ENCODE measurements around the gene CTDSP2. TPM values are rescaled to one million over a fixed set of nuclear protein-coding genes. Genes with fewer than 3 reads are reported as not detected.

Gene CTDSP2
- total and polyA plus RNA-seq, 10 of the 15 experiments (the other 5 are each of a cell fraction or from before 2014, with no cell fraction given), result 17.3 to 98.2 (median 54.1) TPM

DNA sequence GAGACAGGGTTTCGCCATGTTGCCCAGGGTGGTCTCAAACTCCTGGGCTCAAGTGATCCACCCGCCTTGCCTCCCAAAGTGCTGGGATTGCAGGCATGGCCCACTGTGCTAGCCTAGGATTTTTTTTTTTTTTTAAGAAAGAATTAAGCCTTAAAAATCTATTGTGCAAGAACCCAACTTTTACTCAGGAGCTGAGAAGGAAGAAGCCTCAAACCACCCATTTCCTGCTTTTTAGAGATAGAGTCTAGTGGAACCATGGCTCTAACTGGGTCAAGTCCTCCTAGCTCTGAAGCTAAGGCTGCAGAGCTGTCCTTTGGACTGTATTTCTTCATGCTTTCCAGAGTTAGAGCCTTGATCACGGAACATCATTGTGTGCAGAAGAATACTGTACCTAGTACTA, 65.3 kb downstream of the CTDSP2 start:
- Histone ChIP-seq H3K27me3 (replicated peaks in 1 of 2; ENCODE audit: control insufficient read depth in 2 of 2, insufficient read depth in 2 of 2, low read length in 1 of 2) (no peaks in the 10 kb centered on the region), H3K27ac (ENCODE audit: control insufficient read depth, insufficient read depth) (no peak overlapping the region), H4K20me1 (ENCODE audit: control insufficient read depth, insufficient read depth) (no peaks in the 10 kb centered on the region), H3K9me3 (replicated peaks; ENCODE audit: control insufficient read depth, insufficient read depth, low read length) (no peaks in the 10 kb centered on the region), H3K4me1 (ENCODE audit: control insufficient read depth, insufficient read depth, low read length) (peaks cover 8% of the 10 kb centered on the region; the same call in 1 of the 2 replicates), H3K9ac (ENCODE audit: control insufficient read depth, insufficient read depth, low read length) (no peak overlapping the region), H3K79me2 (ENCODE audit: control insufficient read depth, insufficient read depth, low read length) (peaks cover 15% of the 10 kb centered on the region), H3K4me3 (no peak overlapping the region), H3K4me2 (ENCODE audit: control insufficient read depth, insufficient read depth) (no peak overlapping the region), H2AFZ (ENCODE audit: control insufficient read depth, low read depth, low read length) (no peak overlapping the region), H3K36me3 (ENCODE audit: control insufficient read depth in 2 of 2, insufficient read depth in 2 of 2, low read length in 1 of 2) (peaks cover 0 to 7% of the 10 kb centered on the region in 2 experiments; a peak in 1 of 4 replicates)
- WGBS (ENCODE audit: insufficient coverage, insufficient replicate concordance, low lambda C conversion rate, missing lambda C conversion rate), result 70% methylated on average over 3 of the region's 3 CpGs
- ChIA-PET RAD21 (ENCODE audit: unreplicated experiment) (interaction anchor here (0.7 to 1.3 kb wide), 5 partner anchors 9 to 160 kb away, joined by 3 to 5 read pairs (median 4); partner anchors contain the start of genes ATP23, CYP27B1, EEF1AKMT3 and METTL1), SMC1A (ENCODE audit: uncharacterized antibody, unreplicated experiment) (interaction anchor here (0.8 to 2.3 kb wide), 9 partner anchors 10 to 322 kb away, joined by 3 to 6 read pairs (median 3); partner anchors contain the start of genes GLI1 and TSPAN31), POLR2A (interaction anchor here (0.6 kb wide), 2 partner anchors 29 to 131 kb away, joined by 3 to 4 read pairs; partner anchors contain the start of gene CDK4), CTCF (interaction anchor here (0.6 to 2.1 kb wide), 12 partner anchors 9 to 189 kb away, joined by 3 to 16 read pairs (median 5); partner anchors contain the start of genes EEF1AKMT3 and METTL1)
- no peak for DNase-seq (ENCODE audit: low read depth, low spot score)
- in situ Hi-C loops (cut with MboI) (no loop called here), intact Hi-C loops (cut with micrococcal nuclease; ENCODE audit: unreplicated experiment) (no loop called here)
- ATAC-seq, result no peak
- no peak for FAIRE-seq
- BruUV-seq (replicated peaks), result no TSS peak
- TF ChIP-seq BRCA1 (IDR thresholded peaks at IDR 0.05; ENCODE audit: low read depth, low read length), result no peak

GRCh38 chr12:57780284-57780897, 66.1 kb downstream of the CTDSP2 start:
- no peak for DNase-seq (ENCODE audit: low read depth, low spot score)
- no peaks in the 10 kb centered on the region for H3K27me3 ChIP-seq (replicated peaks in 1 of 2; ENCODE audit: control insufficient read depth in 2 of 2, insufficient read depth in 2 of 2, low read length in 1 of 2)
- no peak overlapping the region for H3K4me2 ChIP-seq (ENCODE audit: control insufficient read depth, insufficient read depth)
- no peak overlapping the region for H3K27ac ChIP-seq (ENCODE audit: control insufficient read depth, insufficient read depth)
- no peak overlapping the region for H2AFZ ChIP-seq (ENCODE audit: control insufficient read depth, low read depth, low read length)
- H3K36me3 ChIP-seq (ENCODE audit: control insufficient read depth in 2 of 2, insufficient read depth in 2 of 2, low read length in 1 of 2), result no peaks in the 10 kb centered on the region
- H4K20me1 ChIP-seq (ENCODE audit: control insufficient read depth, insufficient read depth), result no peaks in the 10 kb centered on the region
- BruUV-seq (replicated peaks), result no TSS peak
- H3K9me3 ChIP-seq (replicated peaks; ENCODE audit: control insufficient read depth, insufficient read depth, low read length), result no peaks in the 10 kb centered on the region
- H3K9ac ChIP-seq (ENCODE audit: control insufficient read depth, insufficient read depth, low read length), result no peak overlapping the region
- H3K4me3 ChIP-seq, result no peak overlapping the region
- 49% methylated on average over 4 of the region's 4 CpGs for WGBS (ENCODE audit: insufficient coverage, insufficient replicate concordance, low lambda C conversion rate, missing lambda C conversion rate)
- ChIA-PET RAD21 (ENCODE audit: unreplicated experiment) (interaction anchor here (1.3 kb wide), 1 partner anchor 13 kb away, joined by 5 read pairs; the partner anchor contains the start of gene CYP27B1), SMC1A (ENCODE audit: uncharacterized antibody, unreplicated experiment) (interaction anchor here (0.8 to 1.8 kb wide), 2 partner anchors 21 to 123 kb away, joined by 3 to 5 read pairs; no protein-coding TSS in a partner anchor), CTCF (interaction anchor here (0.6 to 2.1 kb wide), 7 partner anchors 8 to 188 kb away, joined by 3 to 13 read pairs (median 4); partner anchors contain the start of genes EEF1AKMT3 and METTL1), POLR2A (no interaction called here)
- FAIRE-seq, result no peak
- in situ Hi-C loops (cut with MboI), result no loop called here
- intact Hi-C loops (cut with micrococcal nuclease; ENCODE audit: unreplicated experiment), result no loop called here
- peaks cover 15% of the 10 kb centered on the region for H3K79me2 ChIP-seq (ENCODE audit: control insufficient read depth, insufficient read depth, low read length)
- no peak for ATAC-seq
- H3K4me1 ChIP-seq (ENCODE audit: control insufficient read depth, insufficient read depth, low read length), result peaks cover 8% of the 10 kb centered on the region; the same call in 1 of the 2 replicates
- TF ChIP-seq NFXL1 (IDR thresholded peaks at IDR 0.05; ENCODE audit: borderline replicate concordance), result no peak
- no peak for TF ChIP-seq NFIC (IDR thresholded peaks at IDR 0.05; ENCODE audit: low read depth, low read length)
- TF ChIP-seq NRF1 (conservative IDR thresholded peaks at IDR 0.05; ENCODE audit: low read depth, low read length), result no peak
- TF ChIP-seq RBBP5 (conservative IDR thresholded peaks at IDR 0.05), result no peak
- no peak for TF ChIP-seq ZBTB4 (CRISPR knock-in tag; IDR thresholded peaks at IDR 0.05)
- no peak for TF ChIP-seq CREM (IDR thresholded peaks at IDR 0.05; ENCODE audit: low read depth)
- TF ChIP-seq TCF7 (IDR thresholded peaks at IDR 0.05; ENCODE audit: borderline replicate concordance), result no peak
- TF ChIP-seq POLR2AphosphoS5 (IDR thresholded peaks at IDR 0.05; ENCODE audit: low read length), result no peak
- TF ChIP-seq, protein P1, sequence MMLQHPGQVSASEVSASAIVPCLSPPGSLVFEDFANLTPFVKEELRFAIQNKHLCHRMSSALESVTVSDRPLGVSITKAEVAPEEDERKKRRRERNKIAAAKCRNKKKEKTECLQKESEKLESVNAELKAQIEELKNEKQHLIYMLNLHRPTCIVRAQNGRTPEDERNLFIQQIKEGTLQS (IDR thresholded peaks at IDR 0.05; ENCODE audit: borderline replicate concordance, extremely low read depth, low read depth, low read length), result no peak
- TF ChIP-seq SMC3 (IDR thresholded peaks at IDR 0.05; ENCODE audit: borderline replicate concordance, low read length), result no peak
- no peak for TF ChIP-seq RFX5 (IDR thresholded peaks at IDR 0.05; ENCODE audit: low read depth, low read length)
